HG02610 (cell line): ENCODE measurements around the gene NR2F2.

Experiments used
- ATAC-seq: cut with Tn5 transposase; IDR thresholded peaks from one replicate; pipeline ENCODE4 v1.9.1; 2021; ENCODE audit warnings: mild to moderate bottlenecking, moderate library complexity; ENCODE audit not compliant: unreplicated experiment

NR2F2 gene

GRCh38 chr15:96330450-96331143 lies at the start of gene NR2F2:
Gene NR2F2 (plus strand): TSS chr15:96330700. CDS start chr15:96332106, 1,406 bp downstream.
- ATAC-seq: peak; percentile 82

GRCh38 chr15:96285305-96285704 lies 45.2 kb upstream of the NR2F2 start:
- ATAC-seq: no peak

GRCh38 chr15:96285729-96286254 lies 44.7 kb upstream of the NR2F2 start:
- ATAC-seq: no peak

GRCh38 chr15:96290679-96291078 lies 39.8 kb upstream of the NR2F2 start:
- ATAC-seq: no peak

GRCh38 chr15:96292635-96293034 lies 37.9 kb upstream of the NR2F2 start:
- no peak for ATAC-seq

GRCh38 chr15:96293441-96293840 lies 37.1 kb upstream of the NR2F2 start:
- no peak for ATAC-seq

- no peak for ATAC-seq
Observed at GRCh38 chr15:96294766-96295165, 35.7 kb upstream of the NR2F2 start.

- no peak for ATAC-seq
Observed at GRCh38 chr15:96296264-96296663, 34.2 kb upstream of the NR2F2 start.

GRCh38 chr15:96297783-96298182 lies 32.7 kb upstream of the NR2F2 start:
- ATAC-seq: no peak

- ATAC-seq: no peak
Observed at GRCh38 chr15:96298217-96298616, 32.3 kb upstream of the NR2F2 start.

GRCh38 chr15:96300836-96301235 lies 29.7 kb upstream of the NR2F2 start:
- ATAC-seq: no peak

GRCh38 chr15:96303503-96304056 lies 26.9 kb upstream of the NR2F2 start:
- no peak for ATAC-seq

- no peak for ATAC-seq
Observed at GRCh38 chr15:96304839-96305238, 25.7 kb upstream of the NR2F2 start.

- ATAC-seq: no peak
Observed at GRCh38 chr15:96306321-96306720, 24.2 kb upstream of the NR2F2 start.

- no peak for ATAC-seq
Observed at GRCh38 chr15:96307856-96308394, 22.6 kb upstream of the NR2F2 start.

- no peak for ATAC-seq
Observed at GRCh38 chr15:96309143-96309660, 21.3 kb upstream of the NR2F2 start.

GRCh38 chr15:96311256-96311955 lies 19.1 kb upstream of the NR2F2 start:
- no peak for ATAC-seq

- ATAC-seq: no peak
Observed at GRCh38 chr15:96311956-96312294, 18.6 kb upstream of the NR2F2 start.

GRCh38 chr15:96312641-96313335 lies 17.7 kb upstream of the NR2F2 start:
- no peak for ATAC-seq

- ATAC-seq: no peak
Observed at GRCh38 chr15:96314518-96314917, 16.0 kb upstream of the NR2F2 start.

- ATAC-seq: no peak
Observed at GRCh38 chr15:96314963-96315362, 15.5 kb upstream of the NR2F2 start.
